ENCODE measurements around the gene P4HB. TPM values are rescaled to one million over a fixed set of nuclear protein-coding genes. Genes with fewer than 3 reads are reported as not detected.

P4HB gene
- total RNA-seq, 1 donor from 2014 or later: 203 TPM

DNA sequence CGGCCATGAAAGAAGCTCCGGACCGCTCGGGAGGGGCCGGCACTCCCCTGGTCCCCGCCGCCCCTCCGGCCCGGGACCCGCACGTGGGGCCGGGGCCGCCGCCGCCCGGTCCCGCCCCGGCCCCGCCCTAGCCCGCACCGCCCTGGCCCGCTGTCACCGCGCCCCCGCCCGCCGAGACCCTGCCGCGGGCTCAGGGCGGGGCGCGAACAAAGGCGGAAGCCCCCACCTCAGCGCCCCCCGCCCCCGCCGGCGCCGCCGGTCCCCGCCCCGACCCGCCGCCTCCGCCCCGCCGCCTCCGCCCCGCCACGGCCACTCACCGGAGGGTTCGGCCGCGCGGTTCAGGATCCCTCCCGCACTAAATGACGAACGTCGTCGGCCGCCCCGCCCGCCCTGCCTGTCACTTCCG is 10.6 kb upstream of the P4HB start, which contains the start of gene ARHGDIA:
Gene ARHGDIA, minus strand, starts transcription at position 357 of the 406 bp plus-strand sequence. CDS start 1,407 bp downstream, outside the sequence.
- peak within 1 kb of the TSS; percentile 80 for H2AFZ ChIP-seq (replicated peaks)
- peaks cover 16% of the 10 kb centered on the region for H3K4me1 Mint-ChIP-seq

GRCh38 chr17:81870131-81870980 is 10.0 kb upstream of the P4HB start:
- H3F3A ChIP-seq (ENCODE audit: low read depth): peaks cover 62% of the 10 kb centered on the region
- peaks cover 28% of the 10 kb centered on the region for H3K79me2 ChIP-seq (ENCODE audit: low read depth)
- no peaks in the 10 kb centered on the region for H3K9me3 ChIP-seq (ENCODE audit: low read depth)
- peaks cover 35% of the 10 kb centered on the region for H4K20me1 ChIP-seq (ENCODE audit: low read depth)
- peaks cover 16% of the 10 kb centered on the region for H3K4me1 Mint-ChIP-seq
- H3K27me3 Mint-ChIP-seq (ENCODE audit: insufficient read depth, low read depth): peaks cover 6% of the 10 kb centered on the region
- H3K27ac ChIP-seq: no peak overlapping the region
- H3K9me3 Mint-ChIP-seq: no peaks in the 10 kb centered on the region
- peak overlapping the region; percentile 65 for H3K9ac ChIP-seq
- no peak overlapping the region for H2AFZ ChIP-seq (replicated peaks)
- H3K27me3 ChIP-seq: no peaks in the 10 kb centered on the region
- peak; percentile 69 for DNase-seq (ENCODE audit: low spot score)
- H3K4me3 Mint-ChIP-seq: peak overlapping the region; percentile 86
- TF ChIP-seq EZH2phosphoT487 (IDR thresholded peaks at IDR 0.05) (no peak), EZH2 (IDR thresholded peaks at IDR 0.05) (no peak)
- TF ChIP-seq, protein P1, sequence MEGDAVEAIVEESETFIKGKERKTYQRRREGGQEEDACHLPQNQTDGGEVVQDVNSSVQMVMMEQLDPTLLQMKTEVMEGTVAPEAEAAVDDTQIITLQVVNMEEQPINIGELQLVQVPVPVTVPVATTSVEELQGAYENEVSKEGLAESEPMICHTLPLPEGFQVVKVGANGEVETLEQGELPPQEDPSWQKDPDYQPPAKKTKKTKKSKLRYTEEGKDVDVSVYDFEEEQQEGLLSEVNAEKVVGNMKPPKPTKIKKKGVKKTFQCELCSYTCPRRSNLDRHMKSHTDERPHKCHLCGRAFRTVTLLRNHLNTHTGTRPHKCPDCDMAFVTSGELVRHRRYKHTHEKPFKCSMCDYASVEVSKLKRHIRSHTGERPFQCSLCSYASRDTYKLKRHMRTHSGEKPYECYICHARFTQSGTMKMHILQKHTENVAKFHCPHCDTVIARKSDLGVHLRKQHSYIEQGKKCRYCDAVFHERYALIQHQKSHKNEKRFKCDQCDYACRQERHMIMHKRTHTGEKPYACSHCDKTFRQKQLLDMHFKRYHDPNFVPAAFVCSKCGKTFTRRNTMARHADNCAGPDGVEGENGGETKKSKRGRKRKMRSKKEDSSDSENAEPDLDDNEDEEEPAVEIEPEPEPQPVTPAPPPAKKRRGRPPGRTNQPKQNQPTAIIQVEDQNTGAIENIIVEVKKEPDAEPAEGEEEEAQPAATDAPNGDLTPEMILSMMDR (IDR thresholded peaks at IDR 0.05): no peak
- H3K4me3 ChIP-seq: peak overlapping the region; percentile 86
- peaks cover 3% of the 10 kb centered on the region for H3K36me3 Mint-ChIP-seq
- H3K4me2 ChIP-seq: peak overlapping the region; percentile 99
- H3K4me1 ChIP-seq: peaks cover 14% of the 10 kb centered on the region
- H3K36me3 ChIP-seq: no peaks in the 10 kb centered on the region
- H3K27ac Mint-ChIP-seq: no peak overlapping the region

More for the DNA sequence above, 10.6 kb upstream of the P4HB start, which contains the start of gene ARHGDIA:
- peaks cover 35% of the 10 kb centered on the region for H4K20me1 ChIP-seq (ENCODE audit: low read depth)
- peaks cover 28% of the 10 kb centered on the region for H3K79me2 ChIP-seq (ENCODE audit: low read depth)
- H3K4me2 ChIP-seq: peak within 1 kb of the TSS; percentile 99
- H3K9me3 Mint-ChIP-seq: no peaks in the 10 kb centered on the region
- peak within 1 kb of the TSS; percentile 88 for H3K4me3 Mint-ChIP-seq
- H3K27ac Mint-ChIP-seq: peak within 1 kb of the TSS; percentile 79
- peak within 1 kb of the TSS; percentile 86 for H3K4me3 ChIP-seq
- no peaks in the 10 kb centered on the region for H3K9me3 ChIP-seq (ENCODE audit: low read depth)
- H3K9ac ChIP-seq: peak within 1 kb of the TSS; percentile 73
- peaks cover 62% of the 10 kb centered on the region for H3F3A ChIP-seq (ENCODE audit: low read depth)
- H3K27me3 Mint-ChIP-seq (ENCODE audit: insufficient read depth, low read depth): peaks cover 4% of the 10 kb centered on the region
- no peaks in the 10 kb centered on the region for H3K27me3 ChIP-seq
- DNase-seq (ENCODE audit: low spot score): peak; percentile 93
- no peaks in the 10 kb centered on the region for H3K36me3 ChIP-seq
- TF ChIP-seq, protein P1 (IDR thresholded peaks at IDR 0.05): no peak
- no peak for TF ChIP-seq EZH2 (IDR thresholded peaks at IDR 0.05)
- peaks cover 3% of the 10 kb centered on the region for H3K36me3 Mint-ChIP-seq
- H3K27ac ChIP-seq: peak within 1 kb of the TSS; percentile 42
- H3K4me1 ChIP-seq: peaks cover 14% of the 10 kb centered on the region

DNA sequence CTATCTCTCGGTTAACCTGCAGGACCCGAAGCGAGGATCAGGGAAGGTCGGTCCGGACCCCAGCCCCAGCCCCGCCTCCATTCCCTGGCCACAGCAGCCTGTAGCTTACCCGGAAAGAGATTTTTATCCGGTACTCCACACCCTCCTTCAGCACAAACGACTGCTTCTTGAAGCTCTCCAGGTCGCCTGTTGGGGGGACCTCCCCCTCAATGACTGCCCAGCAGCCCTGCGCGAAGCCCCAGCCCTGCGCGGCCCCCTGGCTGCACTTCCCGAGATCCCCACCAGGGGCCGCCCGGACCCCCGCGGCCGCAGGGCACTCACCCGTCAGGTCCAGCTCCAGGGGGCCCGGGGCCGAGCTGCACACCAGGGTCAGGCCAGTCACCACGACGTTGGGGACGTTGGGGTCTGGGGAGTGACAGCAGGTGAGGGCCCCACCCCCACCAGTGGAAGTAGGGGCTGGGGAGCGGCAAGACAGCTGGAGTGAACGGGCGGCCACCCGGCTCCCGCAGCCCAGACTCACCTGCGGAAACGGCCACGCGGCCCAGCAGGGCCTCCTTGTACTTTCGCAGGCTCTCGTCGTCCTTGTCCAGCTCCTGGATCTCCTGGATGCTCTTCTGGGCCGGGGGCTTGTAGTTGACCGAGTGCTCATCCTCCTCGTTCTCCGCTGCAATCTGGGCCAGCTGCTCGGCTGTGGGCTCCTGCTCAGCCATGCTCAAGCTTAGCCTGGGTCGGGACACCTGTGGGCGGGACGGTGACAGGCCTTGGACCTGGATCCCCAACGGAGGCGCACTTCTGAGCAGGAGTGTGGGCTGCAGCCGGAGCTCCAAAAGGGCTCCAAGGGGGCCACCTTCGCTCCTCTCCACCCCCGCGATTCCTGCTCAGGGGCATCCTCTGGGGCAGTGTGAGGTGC is 9.1 kb upstream of the P4HB start:
- H3K36me3 ChIP-seq: no peaks in the 10 kb centered on the region
- Mint-ChIP-seq H3K27me3 (ENCODE audit: insufficient read depth, low read depth) (peaks cover 6% of the 10 kb centered on the region), H3K36me3 (peaks cover 3% of the 10 kb centered on the region), H3K9me3 (no peaks in the 10 kb centered on the region), H3K4me1 (peaks cover 16% of the 10 kb centered on the region), H3K27ac (no peak overlapping the region), H3K4me3 (peak overlapping the region; percentile 86)
- no peak for TF ChIP-seq EZH2phosphoT487 (IDR thresholded peaks at IDR 0.05)
- no peak for TF ChIP-seq EZH2 (IDR thresholded peaks at IDR 0.05)
- TF ChIP-seq, protein P1 (IDR thresholded peaks at IDR 0.05): peak; percentile 91
- H3K4me3 ChIP-seq: peak overlapping the region; percentile 86
- no peak overlapping the region for H2AFZ ChIP-seq (replicated peaks)
- DNase-seq (ENCODE audit: low spot score): peak; percentile 68
- H3K9ac ChIP-seq: no peak overlapping the region
- H3K27me3 ChIP-seq: no peaks in the 10 kb centered on the region
- peaks cover 60% of the 10 kb centered on the region for H3F3A ChIP-seq (ENCODE audit: low read depth)
- peak overlapping the region; percentile 99 for H3K4me2 ChIP-seq
- peaks cover 14% of the 10 kb centered on the region for H3K4me1 ChIP-seq
- H3K79me2 ChIP-seq (ENCODE audit: low read depth): peaks cover 28% of the 10 kb centered on the region
- peaks cover 41% of the 10 kb centered on the region for H4K20me1 ChIP-seq (ENCODE audit: low read depth)
- no peak overlapping the region for H3K27ac ChIP-seq
- H3K9me3 ChIP-seq (ENCODE audit: low read depth): no peaks in the 10 kb centered on the region

Data from neural progenitor cell (in vitro differentiated cells).